HCT116 (cell line): ENCODE results near the gene RPL15. TPM values are rescaled to one million over a fixed set of nuclear protein-coding genes. Genes with fewer than 3 reads are reported as not detected.
A peak's percentile ranks its signal among the peaks of the same experiment; 100 is the strongest.

ENCODE experiments used
- ATAC-seq: fragments of 200-7000 bp; cut with Tn5 transposase; 2 replicates; pipeline ENCODE4 v1.9.1; 2020; ENCODE audit warnings: mild to moderate bottlenecking, moderate library complexity
- Bru-seq: library from RNA; stranded (reverse); fragments of 400-500 nt; gene quantifications from one replicate; lab custom pipeline; 2021; lab: Mats Ljungman, UMichigan
- BruChase-seq, 2 experiments: library from RNA; stranded (reverse); fragments of 400-500 nt; gene quantifications; one replicate each; lab custom pipeline; 2021; lab: Mats Ljungman, UMichigan
- BruUV-seq: library from RNA; stranded (reverse); fragments of 400-500 nt; replicated peaks from 2 replicates; lab custom pipeline; 2021; lab: Mats Ljungman, UMichigan
- CTCF ChIA-PET: fragments of 300-600 bp; sonication (Branson Sonifier 250); formaldehyde crosslinking; loops from one replicate; lab custom pipeline; 2021; ENCODE audit warnings: antibody characterized with exemption; lab: Charles Lee
- POLR2A ChIA-PET: fragments of 300-600, 350-600 bp; sonication (Branson Sonifier 250); formaldehyde crosslinking; loops from one replicate; lab custom pipeline; 2021; ENCODE audit warnings: antibody characterized with exemption; lab: Charles Lee
- RAD21 ChIA-PET, 2 experiments: fragments of 300-600 bp; sonication (Branson Sonifier 250); formaldehyde crosslinking; loops; one replicate each; lab custom pipeline; 2023; ENCODE audit warnings: low total read pairs in 2 of 2; ENCODE audit not compliant: uncharacterized antibody in 2 of 2, unreplicated experiment in 2 of 2, low non-redundant PET in 1 of 2; lab: Charles Lee
- DNase-seq: peaks from one replicate; pipeline ENCODE4 v3.0.0-alpha.2; 2010; ENCODE audit warnings: low read depth, low spot score
- H2AFZ ChIP-seq: fragments of 200-600 bp; shearing (Covaris generic), sonication (generic); 2 replicates; pipeline ENCODE4 v1.6.1; 2017; ENCODE audit warnings: low read depth, mixed run types, mixed read lengths, antibody characterized with exemption, low read length; ENCODE audit not compliant: poor library complexity, severe bottlenecking
- H3K27ac ChIP-seq: 2 replicates; pipeline ENCODE4 v1.5.1; 2012; ENCODE audit warnings: low read depth, low read length
- H3K27me3 ChIP-seq: fragments of 200-600 bp; sonication (generic); 2 replicates; pipeline ENCODE4 v1.6.1; 2016; ENCODE audit warnings: mixed run types, low read length, mixed read lengths; ENCODE audit not compliant: insufficient read depth
- H3K36me3 ChIP-seq, 2 experiments: fragments of 200-500 bp in 1 of 2; fragments of 200-600 bp in 1 of 2; sonication (Bioruptor generic) in 1 of 2; sonication (generic) in 1 of 2; 2 replicates each; pipeline versions ENCODE4 v1.5.1 to v1.6.1; 2014 to 2016; ENCODE audit warnings: low read length in 2 of 2, inconsistent platforms in 1 of 2, mixed read lengths in 1 of 2, mixed run types in 1 of 2; ENCODE audit not compliant: insufficient read depth in 2 of 2, control insufficient read depth in 1 of 2
- H3K4me1 ChIP-seq, 2 experiments: fragments of 200-600 bp in 1 of 2; sonication (generic) in 1 of 2; 2 replicates each; pipeline versions ENCODE4 v1.5.1 to v1.6.1; 2012 to 2017; ENCODE audit warnings: low read length in 2 of 2, inconsistent platforms in 1 of 2, mild to moderate bottlenecking in 1 of 2, mixed read lengths in 1 of 2, mixed run types in 1 of 2, moderate library complexity in 1 of 2; ENCODE audit not compliant: insufficient read depth in 2 of 2, control insufficient read depth in 1 of 2
- H3K4me2 ChIP-seq: fragments of 200-600 bp; sonication (generic); 2 replicates; pipeline ENCODE4 v1.6.1; 2017; ENCODE audit warnings: mixed run types, low read length, mixed read lengths
- H3K4me3 ChIP-seq, 2 experiments: fragments of 200-600 bp in 1 of 2; sonication (generic) in 1 of 2; replicated peaks in 1 of 2; 2 replicates each; pipeline ENCODE4 v1.5.1; 2011 to 2016; ENCODE audit warnings: low read length in 2 of 2, control low read depth in 1 of 2, low read depth in 1 of 2, mild to moderate bottlenecking in 1 of 2, mixed read lengths in 1 of 2, mixed run types in 1 of 2
- H3K79me2 ChIP-seq: fragments of 200-600 bp; sonication (generic); 2 replicates; pipeline ENCODE4 v1.6.1; 2017; ENCODE audit warnings: mild to moderate bottlenecking, mixed run types, low read length, moderate library complexity, mixed read lengths; ENCODE audit not compliant: insufficient read depth
- H3K9ac ChIP-seq: fragments of 200-600 bp; sonication (generic); 2 replicates; pipeline ENCODE4 v1.6.1; 2016; ENCODE audit warnings: low read length, mixed read lengths
- H3K9me2 ChIP-seq: fragments of 200-600 bp; sonication (generic), shearing (Covaris generic); 2 replicates; pipeline ENCODE4 v1.6.1; 2017; ENCODE audit warnings: mixed run types, mild to moderate bottlenecking, moderate library complexity; ENCODE audit not compliant: insufficient read depth
- H3K9me3 ChIP-seq, 2 experiments: fragments of 200-500 bp in 1 of 2; fragments of 200-600 bp in 1 of 2; sonication (Bioruptor generic) in 1 of 2; sonication (generic) in 1 of 2; 2 replicates each; pipeline ENCODE4 v1.6.1; 2014 to 2017; ENCODE audit warnings: low read length in 2 of 2, mixed read lengths in 2 of 2, inconsistent platforms in 1 of 2, low read depth in 1 of 2, mild to moderate bottlenecking in 1 of 2, mixed run types in 1 of 2, moderate library complexity in 1 of 2; ENCODE audit not compliant: control insufficient read depth in 1 of 2, insufficient read depth in 1 of 2
- H4K20me1 ChIP-seq: fragments of 200-600 bp; sonication (generic), shearing (Covaris generic); 2 replicates; pipeline ENCODE4 v1.6.1; 2017; ENCODE audit warnings: mixed run types, mild to moderate bottlenecking, moderate library complexity; ENCODE audit not compliant: insufficient read depth
- CBX3 ChIP-seq: IDR thresholded peaks from 2 replicates; pipeline ENCODE4 v1.6.1; 2012; ENCODE audit warnings: low read depth
- CEBPB ChIP-seq: IDR thresholded peaks from 2 replicates; pipeline ENCODE4 v1.6.1; 2012; ENCODE audit warnings: low read depth
- EZH2phosphoT487 ChIP-seq: fragments of 200-600 bp; IDR thresholded peaks from 2 replicates; pipeline ENCODE4 v1.6.1; 2018; ENCODE audit warnings: antibody characterized with exemption, borderline replicate concordance
- POLR2A ChIP-seq: IDR thresholded peaks from 2 replicates; pipeline ENCODE4 v1.7.0; 2011; ENCODE audit warnings: borderline replicate concordance; ENCODE audit not compliant: insufficient read depth, insufficient read length; ENCODE audit errors: extremely low read depth
- RAD21 ChIP-seq: IDR thresholded peaks from 2 replicates; pipeline ENCODE4 v1.6.1; 2012; ENCODE audit warnings: low read depth, mild to moderate bottlenecking
- SIN3A ChIP-seq: IDR thresholded peaks from 2 replicates; pipeline ENCODE4 v1.6.1; 2012; ENCODE audit warnings: low read depth
- SP1 ChIP-seq: IDR thresholded peaks from 2 replicates; pipeline ENCODE4 v1.6.1; 2012; ENCODE audit warnings: low read depth
- TCF7L2 ChIP-seq: IDR thresholded peaks from 2 replicates; pipeline ENCODE4 v1.7.0; 2011; ENCODE audit warnings: borderline replicate concordance, inconsistent platforms; ENCODE audit not compliant: insufficient read depth, insufficient read length; ENCODE audit errors: extremely low read depth
- YY1 ChIP-seq: IDR thresholded peaks from 2 replicates; pipeline ENCODE4 v1.6.1; 2011; ENCODE audit warnings: low read length, low read depth, moderate library complexity, mild to moderate bottlenecking; ENCODE audit not compliant: insufficient replicate concordance; ENCODE audit errors: extremely low read depth
- ZNF274 ChIP-seq: fragments of 200-500 bp; sonication (Bioruptor generic); IDR thresholded peaks from 2 replicates; pipeline ENCODE4 v1.6.1; 2014; ENCODE audit warnings: mild to moderate bottlenecking, low read depth, low read length, inconsistent platforms
- intact Hi-C: fragments of 100-400 bp; cut with micrococcal nuclease; formaldehyde crosslinking; loops from 2 replicates; pipeline ENCODE4 v1.10.0; 2022
- long read RNA-seq: library from polyadenylated mRNA; unstranded; transcript quantifications from one replicate; pipeline ENCODE4 v2.0.0, GENCODE V29; 2021; ENCODE audit not compliant: unreplicated experiment
- polyA plus RNA-seq: library from polyadenylated mRNA; unstranded; fragments of >200 nt; gene quantifications from 2 replicates; pipeline ENCODE4 v1.2.1, GENCODE V29; 2012; ENCODE audit warnings: missing spikeins
- total RNA-seq: library from RNA; stranded (reverse); gene quantifications from one replicate; pipeline ENCODE4 v1.2.1, GENCODE V29; 2021; ENCODE audit not compliant: unreplicated experiment
- TF ChIP-seq, protein P1 (sequence below): IDR thresholded peaks from 2 replicates; pipeline ENCODE4 v1.6.1; 2012
- TF ChIP-seq, protein P2 (sequence below): IDR thresholded peaks from 2 replicates; pipeline ENCODE4 v1.6.1; 2011; ENCODE audit warnings: mild to moderate bottlenecking, low read length, moderate library complexity; ENCODE audit not compliant: insufficient replicate concordance; ENCODE audit errors: extremely low read depth
- TF ChIP-seq, protein P3 (sequence below): IDR thresholded peaks from 2 replicates; pipeline ENCODE4 v1.6.1; 2012; ENCODE audit warnings: low read depth
- TF ChIP-seq, protein P4 (sequence below), 3 experiments: fragments of 200-600 bp in 1 of 3; sonication (generic) in 1 of 3; IDR thresholded peaks in 2 of 3; conservative IDR thresholded peaks in 1 of 3; 2 replicates each; pipeline ENCODE4 v1.5.1; 2012 to 2017; ENCODE audit warnings: low read depth in 2 of 3, low read length in 2 of 3, antibody characterized with exemption in 1 of 3, borderline replicate concordance in 1 of 3, control low read depth in 1 of 3, mild to moderate bottlenecking in 1 of 3, mixed read lengths in 1 of 3, mixed run types in 1 of 3, moderate library complexity in 1 of 3; ENCODE audit not compliant: insufficient read depth in 1 of 3

Gene RPL15
- 2,177 TPM for total RNA-seq
- 3,201 and 3,342 TPM in 2 replicates for polyA plus RNA-seq
- percentile 99 among the genes with signal in this experiment for Bru-seq, nascent RNA
- percentile 100 among the genes with signal in this experiment for BruChase-seq, experiment 1, labeled RNA remaining after a 6-hour chase
- BruChase-seq, experiment 2, labeled RNA remaining after a 2-hour chase, result percentile 100 among the genes with signal in this experiment
- long read RNA-seq, transcript RPL15-202 (3 exons, 820 nt), result minor isoform, 71 of 1,735 reads
- long read RNA-seq, transcript RPL15-215 (4 exons, 824 nt), result minor isoform, 19 of 1,735 reads
- long read RNA-seq, transcript RPL15-208 (4 exons, 1,063 nt), result minor isoform, 38 of 1,735 reads
- long read RNA-seq, transcript RPL15-201 (4 exons, 2,730 nt), result major isoform, 1,411 of 1,735 reads
- long read RNA-seq, partial matches to known transcripts, result 1 of 1,735 reads
- long read RNA-seq, other reads (novel, unspliced or antisense), result 169 of 1,735 reads

DNA sequence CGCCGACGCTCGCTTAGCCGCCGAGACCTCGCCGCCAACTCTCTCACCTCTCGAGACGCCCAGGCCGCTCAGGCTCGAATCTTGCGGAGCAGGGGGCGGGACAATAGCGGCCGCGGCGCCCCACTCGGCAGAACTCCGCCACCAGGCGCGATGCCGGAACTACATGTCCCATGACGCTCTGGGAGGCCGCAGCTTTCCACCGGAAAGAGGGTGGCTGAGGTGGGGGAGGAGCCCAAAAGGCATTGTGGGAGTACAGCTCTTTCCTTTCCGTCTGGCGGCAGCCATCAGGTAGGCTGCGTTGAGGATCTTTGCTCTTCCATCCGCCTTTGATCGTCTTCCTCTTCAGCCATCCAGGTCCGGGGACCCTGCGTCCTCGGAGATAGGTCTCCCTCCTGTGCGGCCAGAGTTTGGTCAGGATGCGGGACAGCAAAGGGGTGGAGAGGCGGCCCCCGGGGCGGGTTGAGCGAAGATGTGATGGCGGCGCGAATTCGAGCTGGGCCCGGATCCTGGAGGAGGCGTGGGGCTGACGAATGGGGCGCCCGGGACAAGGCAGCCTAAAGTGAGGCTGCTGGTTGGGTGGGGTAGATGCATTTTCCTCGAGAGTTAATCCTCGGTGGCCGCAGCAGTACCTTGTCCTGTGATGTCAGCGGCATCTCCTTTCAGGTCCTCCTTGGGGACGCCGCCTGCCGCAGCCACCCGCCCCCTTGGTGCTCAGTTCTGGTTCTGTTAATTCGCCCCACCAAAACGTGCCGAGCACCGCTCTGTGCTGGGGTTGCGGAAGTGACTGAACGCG is at the start of gene RPL15, which contains the start of gene NKIRAS1:
Gene RPL15, plus strand, starts transcription at position 247 of the 793 bp plus-strand sequence. CDS start 728 bp downstream, outside the sequence.
Gene NKIRAS1, minus strand, starts transcription at position 105 of the 793 bp plus-strand sequence. CDS start 6,086 bp downstream, outside the sequence.
- H3K27ac ChIP-seq, result peak within 1 kb of the TSS; percentile 83
- peak; percentile 91 for DNase-seq
- peaks cover 16 to 26% of the 10 kb centered on the region in 2 experiments for H3K36me3 ChIP-seq
- POLR2A ChIA-PET, result interaction anchor here (0.6 to 4.1 kb wide), 35 partner anchors 10 to 720 kb away, joined by 3 to 69 read pairs (median 4); no protein-coding TSS in a partner anchor
- intact Hi-C loops, result loop anchor here (1.0 kb wide), 1 partner anchor 29 kb away; no protein-coding TSS in a partner anchor
- no peaks in the 10 kb centered on the region for H3K27me3 ChIP-seq
- peak; percentile 91 for ATAC-seq
- H3K4me1 ChIP-seq, result peaks cover 14 to 23% of the 10 kb centered on the region in 2 experiments; a peak in 3 of 4 replicates
- no peaks in the 10 kb centered on the region for H3K9me3 ChIP-seq
- H4K20me1 ChIP-seq, result peaks cover 28% of the 10 kb centered on the region; the same call in 1 of the 2 replicates
- no peak within 1 kb of the TSS for H2AFZ ChIP-seq
- peak within 1 kb of the TSS; percentile 83 for H3K4me2 ChIP-seq
- peaks cover 70% of the 10 kb centered on the region for H3K79me2 ChIP-seq
- BruUV-seq, result TSS peak; percentile 45
- CTCF ChIA-PET, result interaction anchor here (0.7 to 1.4 kb wide), 2 partner anchors 10 to 29 kb away, joined by 4 to 5 read pairs; no protein-coding TSS in a partner anchor
- peak within 1 kb of the TSS; percentile 98 for H3K9ac ChIP-seq
- peak within 1 kb of the TSS; percentile 87 to 97 for H3K4me3 ChIP-seq
- RAD21 ChIA-PET, result no interaction called here
- H3K9me2 ChIP-seq, result no peaks in the 10 kb centered on the region
- TF ChIP-seq EZH2phosphoT487 (no peak), CEBPB (no peak), SP1 (peak; percentile 80), CBX3 (0 out of 2 replicates have a peak, but pooled peaks have one; percentile 45), POLR2A (peak; percentile 99), ZNF274 (no peak), YY1 (peak; percentile 90), RAD21 (no peak), SIN3A (peak; percentile 98), TCF7L2 (peak; percentile 71)
- TF ChIP-seq, protein P1, sequence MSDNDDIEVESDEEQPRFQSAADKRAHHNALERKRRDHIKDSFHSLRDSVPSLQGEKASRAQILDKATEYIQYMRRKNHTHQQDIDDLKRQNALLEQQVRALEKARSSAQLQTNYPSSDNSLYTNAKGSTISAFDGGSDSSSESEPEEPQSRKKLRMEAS, result peak; percentile 94
- TF ChIP-seq, protein P2, sequence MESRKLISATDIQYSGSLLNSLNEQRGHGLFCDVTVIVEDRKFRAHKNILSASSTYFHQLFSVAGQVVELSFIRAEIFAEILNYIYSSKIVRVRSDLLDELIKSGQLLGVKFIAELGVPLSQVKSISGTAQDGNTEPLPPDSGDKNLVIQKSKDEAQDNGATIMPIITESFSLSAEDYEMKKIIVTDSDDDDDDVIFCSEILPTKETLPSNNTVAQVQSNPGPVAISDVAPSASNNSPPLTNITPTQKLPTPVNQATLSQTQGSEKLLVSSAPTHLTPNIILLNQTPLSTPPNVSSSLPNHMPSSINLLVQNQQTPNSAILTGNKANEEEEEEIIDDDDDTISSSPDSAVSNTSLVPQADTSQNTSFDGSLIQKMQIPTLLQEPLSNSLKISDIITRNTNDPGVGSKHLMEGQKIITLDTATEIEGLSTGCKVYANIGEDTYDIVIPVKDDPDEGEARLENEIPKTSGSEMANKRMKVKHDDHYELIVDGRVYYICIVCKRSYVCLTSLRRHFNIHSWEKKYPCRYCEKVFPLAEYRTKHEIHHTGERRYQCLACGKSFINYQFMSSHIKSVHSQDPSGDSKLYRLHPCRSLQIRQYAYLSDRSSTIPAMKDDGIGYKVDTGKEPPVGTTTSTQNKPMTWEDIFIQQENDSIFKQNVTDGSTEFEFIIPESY, result no peak
- TF ChIP-seq, protein P3, sequence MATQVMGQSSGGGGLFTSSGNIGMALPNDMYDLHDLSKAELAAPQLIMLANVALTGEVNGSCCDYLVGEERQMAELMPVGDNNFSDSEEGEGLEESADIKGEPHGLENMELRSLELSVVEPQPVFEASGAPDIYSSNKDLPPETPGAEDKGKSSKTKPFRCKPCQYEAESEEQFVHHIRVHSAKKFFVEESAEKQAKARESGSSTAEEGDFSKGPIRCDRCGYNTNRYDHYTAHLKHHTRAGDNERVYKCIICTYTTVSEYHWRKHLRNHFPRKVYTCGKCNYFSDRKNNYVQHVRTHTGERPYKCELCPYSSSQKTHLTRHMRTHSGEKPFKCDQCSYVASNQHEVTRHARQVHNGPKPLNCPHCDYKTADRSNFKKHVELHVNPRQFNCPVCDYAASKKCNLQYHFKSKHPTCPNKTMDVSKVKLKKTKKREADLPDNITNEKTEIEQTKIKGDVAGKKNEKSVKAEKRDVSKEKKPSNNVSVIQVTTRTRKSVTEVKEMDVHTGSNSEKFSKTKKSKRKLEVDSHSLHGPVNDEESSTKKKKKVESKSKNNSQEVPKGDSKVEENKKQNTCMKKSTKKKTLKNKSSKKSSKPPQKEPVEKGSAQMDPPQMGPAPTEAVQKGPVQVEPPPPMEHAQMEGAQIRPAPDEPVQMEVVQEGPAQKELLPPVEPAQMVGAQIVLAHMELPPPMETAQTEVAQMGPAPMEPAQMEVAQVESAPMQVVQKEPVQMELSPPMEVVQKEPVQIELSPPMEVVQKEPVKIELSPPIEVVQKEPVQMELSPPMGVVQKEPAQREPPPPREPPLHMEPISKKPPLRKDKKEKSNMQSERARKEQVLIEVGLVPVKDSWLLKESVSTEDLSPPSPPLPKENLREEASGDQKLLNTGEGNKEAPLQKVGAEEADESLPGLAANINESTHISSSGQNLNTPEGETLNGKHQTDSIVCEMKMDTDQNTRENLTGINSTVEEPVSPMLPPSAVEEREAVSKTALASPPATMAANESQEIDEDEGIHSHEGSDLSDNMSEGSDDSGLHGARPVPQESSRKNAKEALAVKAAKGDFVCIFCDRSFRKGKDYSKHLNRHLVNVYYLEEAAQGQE, result no peak
- TF ChIP-seq, protein P4, sequence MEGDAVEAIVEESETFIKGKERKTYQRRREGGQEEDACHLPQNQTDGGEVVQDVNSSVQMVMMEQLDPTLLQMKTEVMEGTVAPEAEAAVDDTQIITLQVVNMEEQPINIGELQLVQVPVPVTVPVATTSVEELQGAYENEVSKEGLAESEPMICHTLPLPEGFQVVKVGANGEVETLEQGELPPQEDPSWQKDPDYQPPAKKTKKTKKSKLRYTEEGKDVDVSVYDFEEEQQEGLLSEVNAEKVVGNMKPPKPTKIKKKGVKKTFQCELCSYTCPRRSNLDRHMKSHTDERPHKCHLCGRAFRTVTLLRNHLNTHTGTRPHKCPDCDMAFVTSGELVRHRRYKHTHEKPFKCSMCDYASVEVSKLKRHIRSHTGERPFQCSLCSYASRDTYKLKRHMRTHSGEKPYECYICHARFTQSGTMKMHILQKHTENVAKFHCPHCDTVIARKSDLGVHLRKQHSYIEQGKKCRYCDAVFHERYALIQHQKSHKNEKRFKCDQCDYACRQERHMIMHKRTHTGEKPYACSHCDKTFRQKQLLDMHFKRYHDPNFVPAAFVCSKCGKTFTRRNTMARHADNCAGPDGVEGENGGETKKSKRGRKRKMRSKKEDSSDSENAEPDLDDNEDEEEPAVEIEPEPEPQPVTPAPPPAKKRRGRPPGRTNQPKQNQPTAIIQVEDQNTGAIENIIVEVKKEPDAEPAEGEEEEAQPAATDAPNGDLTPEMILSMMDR (IDR thresholded peaks at IDR 0.05 in 2 of 3, conservative IDR thresholded peaks at IDR 0.05 in 1 of 3; ENCODE audit: borderline replicate concordance in 1 of 3, insufficient read depth in 1 of 3, low read depth in 2 of 3, low read length in 2 of 3), result peak in 1 of 3 experiments; percentile 38; a peak in 2 of 6 replicates
